Measurements from ENCODE around the gene RBBP8.
A peak's percentile ranks its signal among the peaks of the same experiment; 100 is the strongest.

RBBP8 gene

GRCh38 chr18:22914633-22915032, 18.5 kb upstream of the RBBP8 start:
- TF ChIP-seq EGR1 (IDR thresholded peaks at IDR 0.05) (no peak), CREB1 (IDR thresholded peaks at IDR 0.05; ENCODE audit: low read depth) (no peak), TAF1 (IDR thresholded peaks at IDR 0.05; ENCODE audit: low read depth) (no peak), EP300 (IDR thresholded peaks at IDR 0.05; ENCODE audit: borderline replicate concordance) (no peak), MAX (IDR thresholded peaks at IDR 0.05) (no peak), RAD21 (IDR thresholded peaks at IDR 0.05; ENCODE audit: low read depth) (no peak), CEBPB (IDR thresholded peaks at IDR 0.05) (no peak), NFIC (IDR thresholded peaks at IDR 0.05) (no peak), YY1 (IDR thresholded peaks at IDR 0.05; ENCODE audit: low read depth) (no peak)

GRCh38 chr18:22915337-22915736, 17.8 kb upstream of the RBBP8 start:
- no peak for TF ChIP-seq RAD21 (IDR thresholded peaks at IDR 0.05; ENCODE audit: low read depth)
- TF ChIP-seq ZBTB7A (IDR thresholded peaks at IDR 0.05; ENCODE audit: low read depth) = no peak
- TF ChIP-seq YY1 (IDR thresholded peaks at IDR 0.05; ENCODE audit: low read depth) = no peak
- TF ChIP-seq EP300 (IDR thresholded peaks at IDR 0.05; ENCODE audit: borderline replicate concordance) = no peak
- TF ChIP-seq NFIC (IDR thresholded peaks at IDR 0.05) = no peak
- no peak for TF ChIP-seq USF1 (IDR thresholded peaks at IDR 0.05)
- no peak for TF ChIP-seq FOXM1 (IDR thresholded peaks at IDR 0.05; ENCODE audit: borderline replicate concordance, low read depth)
- TF ChIP-seq TEAD4 (IDR thresholded peaks at IDR 0.05) = no peak
- no peak for TF ChIP-seq EGR1 (IDR thresholded peaks at IDR 0.05)
- no peak for TF ChIP-seq CEBPB (IDR thresholded peaks at IDR 0.05)

- TF ChIP-seq EGR1 (IDR thresholded peaks at IDR 0.05) = no peak
- TF ChIP-seq RAD21 (IDR thresholded peaks at IDR 0.05; ENCODE audit: low read depth) = no peak
- TF ChIP-seq CEBPB (IDR thresholded peaks at IDR 0.05) = no peak
- TF ChIP-seq FOXM1 (IDR thresholded peaks at IDR 0.05; ENCODE audit: borderline replicate concordance, low read depth) = peak; percentile 77
- TF ChIP-seq NFIC (IDR thresholded peaks at IDR 0.05) = peak; percentile 96
- TF ChIP-seq USF1 (IDR thresholded peaks at IDR 0.05) = no peak
- TF ChIP-seq ZBTB7A (IDR thresholded peaks at IDR 0.05; ENCODE audit: low read depth) = no peak
- TF ChIP-seq CREB1 (IDR thresholded peaks at IDR 0.05; ENCODE audit: low read depth) = no peak
- TF ChIP-seq MAX (IDR thresholded peaks at IDR 0.05) = no peak
- TF ChIP-seq REST (IDR thresholded peaks at IDR 0.05; ENCODE audit: low read depth) = no peak
- no peak for TF ChIP-seq TAF1 (IDR thresholded peaks at IDR 0.05; ENCODE audit: low read depth)
- TF ChIP-seq EP300 (IDR thresholded peaks at IDR 0.05; ENCODE audit: borderline replicate concordance) = peak; percentile 73
- TF ChIP-seq TCF12 (IDR thresholded peaks at IDR 0.05; ENCODE audit: low read depth) = peak; percentile 58; the same call in 1 of the 2 replicates
- TF ChIP-seq TEAD4 (IDR thresholded peaks at IDR 0.05) = peak; percentile 26; the same call in 1 of the 2 replicates
- TF ChIP-seq YY1 (IDR thresholded peaks at IDR 0.05; ENCODE audit: low read depth) = no peak
Measured at GRCh38 chr18:22921772-22922171, 11.4 kb upstream of the RBBP8 start.

- no peak for TF ChIP-seq TEAD4 (IDR thresholded peaks at IDR 0.05)
- no peak for TF ChIP-seq TAF1 (IDR thresholded peaks at IDR 0.05; ENCODE audit: low read depth)
- TF ChIP-seq EGR1 (IDR thresholded peaks at IDR 0.05) = no peak
- TF ChIP-seq FOXM1 (IDR thresholded peaks at IDR 0.05; ENCODE audit: borderline replicate concordance, low read depth) = no peak
- TF ChIP-seq REST (IDR thresholded peaks at IDR 0.05; ENCODE audit: low read depth) = no peak
- no peak for TF ChIP-seq EP300 (IDR thresholded peaks at IDR 0.05; ENCODE audit: borderline replicate concordance)
- TF ChIP-seq CEBPB (IDR thresholded peaks at IDR 0.05) = no peak
- no peak for TF ChIP-seq MAX (IDR thresholded peaks at IDR 0.05)
- TF ChIP-seq NFIC (IDR thresholded peaks at IDR 0.05) = no peak
- no peak for TF ChIP-seq USF1 (IDR thresholded peaks at IDR 0.05)
- TF ChIP-seq ZBTB7A (IDR thresholded peaks at IDR 0.05; ENCODE audit: low read depth) = no peak
- no peak for TF ChIP-seq TCF12 (IDR thresholded peaks at IDR 0.05; ENCODE audit: low read depth)
- TF ChIP-seq CREB1 (IDR thresholded peaks at IDR 0.05; ENCODE audit: low read depth) = no peak
- TF ChIP-seq RAD21 (IDR thresholded peaks at IDR 0.05; ENCODE audit: low read depth) = no peak
- TF ChIP-seq YY1 (IDR thresholded peaks at IDR 0.05; ENCODE audit: low read depth) = no peak
Measured at GRCh38 chr18:22924589-22924988, 8.5 kb upstream of the RBBP8 start.

GRCh38 chr18:22926454-22926853, 6.7 kb upstream of the RBBP8 start:
- TF ChIP-seq TEAD4 (IDR thresholded peaks at IDR 0.05) (no peak), EP300 (IDR thresholded peaks at IDR 0.05; ENCODE audit: borderline replicate concordance) (no peak)
